HG03354 (cell line): ENCODE results near the gene AGRN.
"Not testable (repeated sequence)": the region's sequence is repeated elsewhere in the genome, so short reads cannot be mapped to it uniquely, and the experiment has no call there.

Experiments
- ATAC-seq: cut with Tn5 transposase; IDR thresholded peaks from one replicate; pipeline ENCODE4 v1.9.1; 2021; ENCODE audit warnings: mild to moderate bottlenecking; ENCODE audit not compliant: unreplicated experiment, poor library complexity, severe bottlenecking

AGRN gene

DNA sequence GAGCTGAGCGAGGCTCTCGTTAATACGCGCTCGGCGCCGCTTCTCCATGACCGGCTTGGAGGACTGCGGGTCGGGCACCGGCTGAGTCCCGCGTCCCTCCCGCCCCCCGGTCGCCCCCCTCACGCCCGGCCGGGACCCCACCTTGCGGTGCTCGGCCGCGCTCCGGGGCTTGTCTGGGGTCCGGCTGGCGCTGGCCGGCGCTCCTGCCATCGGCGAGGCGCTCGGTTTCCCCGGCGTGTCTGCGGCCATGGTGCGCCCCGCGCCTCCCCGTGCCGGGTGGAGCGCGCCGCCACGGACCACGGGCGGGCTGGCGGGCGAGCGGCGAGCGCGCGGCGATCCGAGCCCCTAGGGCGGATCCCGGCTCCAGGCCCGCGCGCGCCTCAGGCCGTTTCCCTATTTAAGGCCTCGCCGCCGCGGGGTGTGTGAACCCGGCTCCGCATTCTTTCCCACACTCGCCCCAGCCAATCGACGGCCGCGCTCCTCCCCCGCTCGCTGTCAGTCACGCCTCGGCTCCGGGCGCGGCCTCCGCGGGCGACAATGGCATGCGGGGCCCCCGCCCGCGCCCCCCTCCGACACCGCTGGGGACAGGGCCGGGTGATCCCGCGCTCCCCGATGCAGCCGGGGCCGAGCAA lies 20.1 kb upstream of the AGRN start, which contains the start of gene HES4:
HES4 (minus strand) TSS at position 373 of the 632 bp plus-strand sequence; CDS start at position 249, 124 bp downstream.
- peak; percentile 45 for ATAC-seq

GRCh38 chr1:1000357-1001056 lies 19.4 kb upstream of the AGRN start:
- ATAC-seq, result peak; percentile 26

DNA sequence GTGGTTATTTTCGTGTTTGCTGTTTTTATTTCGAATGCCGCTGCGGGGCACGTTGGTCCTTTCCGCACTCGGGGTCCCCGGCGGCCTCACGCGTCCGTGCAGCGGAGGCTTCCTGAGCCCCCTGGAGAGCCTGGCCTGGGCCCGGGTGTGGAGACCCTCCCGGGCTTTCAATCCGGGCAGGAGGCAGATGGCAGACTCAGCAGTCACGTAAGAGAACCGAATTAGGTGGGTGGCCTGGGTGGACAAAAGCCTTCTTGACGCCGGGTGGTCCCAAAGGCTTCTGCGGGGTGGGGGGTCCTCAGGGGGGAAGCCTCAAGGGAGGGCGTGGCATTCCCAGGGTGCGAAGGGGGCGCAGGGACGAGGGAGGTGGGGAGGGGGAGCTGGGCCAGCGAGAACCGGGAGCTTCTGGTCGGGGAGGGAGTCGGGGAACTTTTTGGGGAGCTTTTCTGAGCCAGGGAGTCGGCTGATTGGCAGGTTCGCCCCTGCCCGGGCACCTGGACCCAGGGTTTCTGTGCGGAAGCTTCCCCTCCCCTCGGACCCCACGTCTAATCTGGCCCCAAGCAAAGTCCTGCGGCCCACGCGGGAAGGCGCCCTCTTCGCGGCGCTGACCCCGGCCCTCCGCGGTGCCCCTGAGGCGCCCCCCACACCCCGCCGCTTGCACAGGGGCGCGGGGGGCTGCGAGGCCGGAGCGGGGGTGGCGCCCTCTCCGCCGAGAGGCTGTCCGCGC lies 18.7 kb upstream of the AGRN start:
- ATAC-seq, result no peak

- ATAC-seq, result no peak
These were observed 16.1 kb upstream of the AGRN start for GRCh38 chr1:1003618-1004419.

DNA sequence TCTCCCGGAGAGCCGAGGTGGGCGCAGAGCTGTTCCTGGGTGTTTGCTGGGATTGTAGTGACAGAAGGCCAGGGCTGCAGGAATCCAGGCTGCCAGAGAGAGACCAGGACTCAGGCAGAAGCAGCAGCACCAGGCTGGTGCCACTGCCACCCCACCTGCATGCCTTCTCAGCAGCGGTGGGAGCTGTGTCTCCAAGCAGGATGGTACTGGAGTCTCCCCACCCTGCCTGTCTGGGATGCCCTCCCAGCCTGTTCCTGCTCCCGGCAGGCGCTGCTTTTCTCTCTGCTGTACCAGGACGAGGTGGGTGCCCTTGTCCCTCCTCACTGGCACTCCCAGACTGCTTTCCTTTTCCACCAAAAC lies 15.5 kb upstream of the AGRN start:
- no peak for ATAC-seq

GRCh38 chr1:1004780-1005697 lies 14.9 kb upstream of the AGRN start:
- ATAC-seq, result no peak

- no peak for ATAC-seq
These were observed 14.1 kb upstream of the AGRN start for GRCh38 chr1:1005774-1006304.

DNA sequence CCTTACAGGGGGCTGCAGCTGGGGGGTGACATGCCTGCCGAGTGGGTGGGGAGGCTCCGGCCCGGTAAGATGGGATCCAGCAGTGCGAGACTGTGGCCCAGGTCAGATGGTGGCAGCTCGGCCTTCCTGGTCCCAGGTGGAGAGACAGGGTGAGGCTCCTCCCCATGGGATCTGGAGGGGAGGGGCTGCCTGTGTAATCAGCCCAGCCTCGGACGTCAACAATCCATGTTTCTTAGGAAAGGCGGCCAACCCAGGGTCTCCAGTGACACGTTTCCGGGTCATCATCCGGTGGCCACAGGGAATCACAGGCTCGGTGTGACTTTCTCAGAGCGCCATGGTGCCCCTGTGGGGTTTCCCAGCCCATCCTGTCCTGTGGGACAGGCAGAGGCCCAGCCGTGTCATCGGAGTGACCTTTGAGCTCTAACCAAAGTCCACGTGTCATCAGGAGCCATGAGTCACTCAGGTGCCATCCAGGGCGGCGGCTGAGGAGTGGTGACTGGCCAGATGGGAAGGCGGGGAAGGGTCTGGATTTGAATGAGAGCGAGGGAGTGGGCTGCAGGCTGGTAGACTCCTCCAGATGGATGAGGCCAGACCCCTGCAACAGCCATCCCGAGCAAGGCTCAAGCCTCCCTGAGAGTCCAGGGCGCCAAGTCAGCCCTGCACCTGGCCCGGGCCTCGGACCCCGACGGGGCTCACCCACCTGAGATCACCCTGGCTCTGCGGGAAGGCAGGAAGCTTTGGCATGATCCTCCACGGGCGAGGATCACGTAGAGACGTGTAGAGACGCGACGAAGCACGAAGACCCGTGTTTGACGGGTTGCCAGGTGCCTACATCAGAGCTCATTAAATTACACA lies 13.4 kb upstream of the AGRN start:
- ATAC-seq, result no peak

DNA sequence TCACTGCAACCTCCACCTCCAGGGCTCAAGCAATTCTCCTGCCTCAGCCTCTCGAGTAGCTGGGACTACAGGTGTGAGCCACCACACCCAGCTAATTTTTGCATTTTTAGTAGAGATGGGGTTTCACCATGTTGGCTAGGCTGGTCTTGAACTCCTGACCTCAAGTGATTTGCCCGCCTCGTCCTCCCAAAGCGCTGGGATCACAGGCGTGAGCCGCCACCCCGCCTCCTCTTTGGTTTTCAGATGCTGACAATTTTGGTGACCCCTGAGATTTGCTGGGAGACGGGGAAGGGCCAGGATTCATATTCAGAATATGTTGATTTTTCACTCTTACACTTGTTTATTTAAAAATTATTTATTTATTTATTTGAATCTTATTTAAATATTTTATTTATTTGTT lies 9.8 kb upstream of the AGRN start:
- ATAC-seq, result not testable (repeated sequence)

DNA sequence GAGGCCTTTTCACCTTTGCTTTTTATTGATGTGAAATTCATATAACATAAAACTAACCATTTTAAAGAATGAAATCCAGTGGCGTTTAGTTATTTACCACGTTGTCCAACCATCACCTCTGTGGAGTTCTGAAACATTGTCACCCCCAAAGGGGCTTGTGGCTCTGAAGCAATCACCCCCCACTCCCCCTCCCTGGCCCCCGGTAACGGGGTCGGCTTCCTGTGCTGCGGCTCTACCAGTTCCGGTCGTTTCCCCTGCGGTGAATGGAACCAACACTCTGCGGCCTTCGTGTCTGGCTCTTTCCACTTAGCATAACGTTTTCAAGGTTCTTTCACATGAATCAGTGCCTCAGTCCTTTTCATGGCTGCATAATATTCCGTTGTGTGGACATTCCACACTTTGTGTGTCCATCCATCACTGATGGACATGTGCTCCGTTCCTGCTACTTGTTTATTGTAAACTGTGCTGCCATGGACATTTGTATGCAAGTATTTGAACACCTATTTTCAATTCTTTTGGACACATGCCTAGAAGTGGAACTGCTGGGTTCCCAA lies 8.4 kb upstream of the AGRN start:
- ATAC-seq, result no peak

DNA sequence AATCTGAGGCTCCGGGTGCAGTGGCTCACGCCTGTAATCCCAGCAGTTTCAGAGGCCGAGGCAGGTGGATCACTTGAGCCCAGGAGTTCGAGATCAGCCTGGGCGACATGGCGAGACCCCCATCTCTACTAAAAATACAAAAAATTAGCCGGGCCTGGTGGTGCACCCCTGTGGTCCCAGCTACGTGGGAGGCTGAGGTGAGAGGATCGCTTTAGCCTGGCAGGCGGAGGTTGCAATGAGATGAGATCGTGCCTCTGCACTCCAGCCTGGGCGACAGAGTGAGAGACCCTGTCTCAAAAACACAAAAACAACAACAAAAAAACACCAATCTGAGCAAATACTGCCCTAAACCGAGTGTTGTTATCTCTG lies 7.2 kb upstream of the AGRN start:
- peak; percentile 11 for ATAC-seq

DNA sequence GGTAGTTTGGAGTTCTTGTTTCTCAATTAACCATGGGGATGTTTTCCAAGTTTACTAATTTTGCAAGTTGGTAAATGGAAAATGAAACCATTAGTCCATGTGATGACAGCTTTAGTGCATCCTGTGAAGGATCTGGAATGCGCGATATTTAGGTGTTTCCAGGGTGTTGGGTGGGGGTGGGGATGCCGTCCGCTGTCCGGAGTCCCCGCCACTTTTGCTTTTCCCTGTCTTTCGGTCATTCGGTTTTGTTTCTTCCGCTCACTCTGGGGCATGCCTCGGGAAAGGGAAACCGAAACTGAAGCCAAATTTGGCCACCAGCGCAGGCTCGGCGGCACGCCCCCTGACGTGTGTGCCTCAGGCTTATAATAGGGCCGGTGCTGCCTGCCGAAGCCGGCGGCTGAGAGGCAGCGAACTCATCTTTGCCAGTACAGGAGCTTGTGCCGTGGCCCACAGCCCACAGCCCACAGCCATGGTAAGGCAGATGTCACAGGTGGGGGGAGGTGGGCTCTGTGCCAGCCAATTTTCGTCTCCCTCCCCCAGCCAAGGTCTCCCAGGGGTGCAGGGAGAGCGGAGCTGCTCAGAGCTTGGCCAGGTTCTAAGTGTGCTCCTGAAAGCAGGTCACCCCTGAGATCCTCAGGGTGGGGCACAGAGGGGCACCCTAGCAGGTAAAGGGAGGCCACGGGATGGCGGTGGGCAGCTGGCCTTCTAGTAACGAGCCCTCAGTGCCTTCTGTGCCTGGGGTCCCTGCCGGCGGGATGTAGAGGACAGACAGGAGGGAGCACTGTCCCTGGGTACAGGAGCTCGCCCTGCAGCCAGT lies 6.6 kb upstream of the AGRN start, which contains the start of gene ISG15:
ISG15 (plus strand) TSS at position 393 of the 817 bp plus-strand sequence; CDS start at position 470, 77 bp downstream.
- ATAC-seq, result peak; percentile 86

DNA sequence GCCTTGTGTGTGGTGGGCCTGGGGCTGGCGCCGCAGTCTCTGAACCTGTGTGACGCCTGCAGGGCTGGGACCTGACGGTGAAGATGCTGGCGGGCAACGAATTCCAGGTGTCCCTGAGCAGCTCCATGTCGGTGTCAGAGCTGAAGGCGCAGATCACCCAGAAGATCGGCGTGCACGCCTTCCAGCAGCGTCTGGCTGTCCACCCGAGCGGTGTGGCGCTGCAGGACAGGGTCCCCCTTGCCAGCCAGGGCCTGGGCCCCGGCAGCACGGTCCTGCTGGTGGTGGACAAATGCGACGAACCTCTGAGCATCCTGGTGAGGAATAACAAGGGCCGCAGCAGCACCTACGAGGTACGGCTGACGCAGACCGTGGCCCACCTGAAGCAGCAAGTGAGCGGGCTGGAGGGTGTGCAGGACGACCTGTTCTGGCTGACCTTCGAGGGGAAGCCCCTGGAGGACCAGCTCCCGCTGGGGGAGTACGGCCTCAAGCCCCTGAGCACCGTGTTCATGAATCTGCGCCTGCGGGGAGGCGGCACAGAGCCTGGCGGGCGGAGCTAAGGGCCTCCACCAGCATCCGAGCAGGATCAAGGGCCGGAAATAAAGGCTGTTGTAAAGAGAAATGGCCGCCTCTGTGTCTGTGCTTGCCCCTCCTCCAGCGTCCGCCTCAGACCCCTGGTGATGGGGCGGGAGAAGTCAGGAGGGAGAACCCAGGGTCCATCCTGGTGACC lies 5.8 kb upstream of the AGRN start:
- no peak for ATAC-seq

DNA sequence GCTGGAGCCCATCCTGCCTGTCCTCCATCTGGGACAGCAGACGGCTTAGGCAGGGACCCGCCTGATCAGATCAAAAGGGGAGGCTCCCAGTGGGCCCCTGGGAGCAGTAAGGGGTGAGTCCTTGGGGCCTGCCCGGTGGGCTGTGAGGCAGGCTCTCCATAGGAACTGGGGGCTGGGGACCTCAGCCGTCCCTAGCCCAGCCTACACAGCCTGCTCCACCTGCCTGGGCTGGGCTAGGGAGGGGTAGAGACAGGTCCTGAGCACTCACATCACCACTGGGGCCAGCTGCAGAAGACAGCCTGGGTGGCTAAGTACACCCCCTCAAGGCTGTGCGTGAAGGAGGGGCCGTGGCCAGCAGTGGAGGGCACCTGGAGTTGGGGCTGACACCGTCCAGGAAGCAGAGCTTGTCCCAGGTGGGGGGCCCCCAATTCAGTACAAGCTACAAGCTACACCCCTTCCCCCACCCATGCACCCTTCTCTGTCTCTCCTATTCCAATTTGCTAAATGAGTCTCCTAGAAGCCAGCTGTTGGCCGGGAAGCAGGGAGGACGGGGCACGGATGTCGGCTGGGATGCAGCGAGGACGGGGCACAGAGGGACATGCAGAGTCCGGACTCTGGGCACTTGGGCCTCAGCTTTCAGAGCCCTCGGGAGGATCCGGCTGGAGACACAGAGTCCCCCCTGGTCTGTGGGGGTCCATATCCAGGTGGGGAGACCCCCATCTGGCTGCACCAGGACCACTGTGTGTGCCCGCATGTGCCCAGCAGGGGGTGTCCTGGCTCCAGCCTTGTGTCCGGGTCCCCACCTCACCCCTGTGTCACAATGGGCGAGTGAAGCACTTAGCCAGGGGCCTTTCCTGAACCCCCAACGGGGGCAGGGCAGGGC lies 4.9 kb upstream of the AGRN start:
- ATAC-seq, result no peak
